Fibroblast of peridontal ligament (primary cell): ENCODE data around the gene MED13.
"Not testable (repeated sequence)": the region's sequence is repeated elsewhere in the genome, so short reads cannot be mapped to it uniquely, and the experiment has no call there.

Source experiments
- DNase-seq: peaks from one replicate; pipeline ENCODE4 v3.0.0-alpha.2; 2010; ENCODE audit errors: extremely low read depth

Gene MED13

GRCh38 chr17:61907361-61907760, 157.7 kb downstream of the MED13 start:
- no peak for DNase-seq

GRCh38 chr17:61904094-61904710, 160.9 kb downstream of the MED13 start:
- no peak for DNase-seq

DNA sequence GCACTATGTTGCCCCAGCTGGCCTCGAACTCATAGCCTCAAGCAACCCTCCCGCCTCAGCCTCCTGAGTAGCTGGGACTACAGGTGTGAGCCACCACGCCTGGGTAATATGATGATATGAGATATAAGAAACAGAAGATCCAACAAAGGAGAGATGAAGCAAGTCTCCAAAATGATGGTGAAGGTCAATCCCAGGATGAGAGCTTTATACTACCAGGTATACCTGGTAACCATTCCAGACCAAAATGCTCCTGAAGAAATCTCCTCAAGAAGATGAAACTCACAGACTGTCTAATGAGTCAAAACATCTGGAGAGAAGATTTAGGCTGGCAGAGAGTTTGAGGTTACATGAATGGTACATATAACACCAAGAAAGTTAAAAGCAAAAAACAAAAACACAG, 161.8 kb downstream of the MED13 start:
- DNase-seq = no peak

DNA sequence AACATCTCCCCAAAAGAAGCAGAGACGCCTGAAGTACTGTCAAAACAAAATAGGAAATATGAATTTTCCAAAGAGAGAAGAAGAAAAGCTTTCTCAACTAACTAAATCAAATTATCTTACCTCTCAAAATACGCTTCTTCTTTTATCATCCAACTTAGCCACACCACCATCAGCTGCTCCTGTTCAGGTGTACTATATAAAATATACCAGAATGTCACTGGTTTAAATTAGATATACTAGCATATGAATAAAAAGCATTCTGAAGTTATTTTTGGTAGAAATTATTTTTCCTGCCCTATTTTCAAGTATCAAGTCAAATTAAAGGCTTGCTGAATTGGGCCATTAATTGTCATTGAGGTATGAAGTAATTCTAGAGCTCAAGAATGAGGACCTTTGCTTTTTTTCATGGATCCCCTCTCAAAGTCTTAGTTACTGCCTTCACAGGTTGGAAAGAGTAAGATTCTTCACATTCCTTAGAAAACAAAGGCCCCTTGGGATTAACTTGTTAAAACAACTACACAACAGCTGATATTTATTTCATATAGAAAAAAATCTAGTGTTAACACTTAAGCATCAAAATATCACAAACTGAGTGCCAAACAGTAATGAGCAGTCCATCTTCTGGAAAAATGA, 167.4 kb downstream of the MED13 start:
- DNase-seq = no peak

GRCh38 chr17:61895391-61895790, 169.7 kb downstream of the MED13 start:
- no peak for DNase-seq

- DNase-seq = not testable (repeated sequence)
Observed at GRCh38 chr17:61894310-61894709, 170.8 kb downstream of the MED13 start.
